ENCODE results near the gene RBM15. TPM values are rescaled to one million over a fixed set of nuclear protein-coding genes. Genes with fewer than 3 reads are reported as not detected.

The RBM15 gene
- total and polyA plus RNA-seq, 2 of the 4 experiments (the other 2 are of a cell fraction), result 6.3 to 31.7 TPM

- H3K18ac ChIP-seq (ENCODE audit: low read depth, low read length), result no peak overlapping the region
- in situ Hi-C loops (cut with MboI; ENCODE audit: low sequenced_read_pairs), result no loop called here
- no TSS peak for BruUV-seq (replicated peaks)
- H4K8ac ChIP-seq (ENCODE audit: low read depth in 2 of 2, low read length in 2 of 2), result no peak overlapping the region
- no peak overlapping the region for H2BK15ac ChIP-seq (ENCODE audit: low read depth, low read length)
- ChIA-PET CTCF (interaction anchor here (0.7 to 1.9 kb wide), 3 partner anchors 8 to 93 kb away, joined by 3 to 5 read pairs (median 3); no protein-coding TSS in a partner anchor), POLR2A (ENCODE audit: unreplicated experiment) (no interaction called here)
- H3K56ac ChIP-seq (ENCODE audit: extremely low read depth, insufficient read depth, low read length), result no peak overlapping the region
- dilution Hi-C loops (cut with HindIII; ENCODE audit: low sequenced_read_pairs, unreplicated experiment), result no loop called here
- intact Hi-C loops (cut with micrococcal nuclease), result no loop called here
- no CpG with 5 or more reads among the region's 1 CpG for WGBS, 2 experiments (ENCODE audit: extremely low coverage in 2 of 2, insufficient read length in 1 of 2)
- no peak overlapping the region for H2BK5ac ChIP-seq (ENCODE audit: low read depth, low read length, poor library complexity, severe bottlenecking)
- no peak overlapping the region for H3K14ac ChIP-seq (replicated peaks; ENCODE audit: low read depth, low read length)
- no peak overlapping the region for H3K4ac ChIP-seq (ENCODE audit: low read depth, low read length)
- H3K4me3 ChIP-seq (ENCODE audit: insufficient read depth, low read depth, low read length), result no peak overlapping the region
- H2AFZ ChIP-seq (replicated peaks; ENCODE audit: low read length, poor library complexity), result no peak overlapping the region
- no peaks in the 10 kb centered on the region for H3K36me3 ChIP-seq (ENCODE audit: control insufficient read depth, insufficient read depth, low read length)
- H3K4me1 ChIP-seq (ENCODE audit: control insufficient read depth, insufficient read depth, low read length), result no peaks in the 10 kb centered on the region
- H4K91ac ChIP-seq (ENCODE audit: insufficient read depth, low read depth, low read length), result no peak overlapping the region
- no peak overlapping the region for H2BK120ac ChIP-seq (ENCODE audit: low read depth, low read length)
- H2AK5ac ChIP-seq (ENCODE audit: low read depth, low read length), result no peak overlapping the region
- no peak overlapping the region for H4K5ac ChIP-seq (ENCODE audit: low read depth, low read length)
- H3K27ac ChIP-seq (ENCODE audit: insufficient read depth, low read length), result no peak overlapping the region
- H3K27me3 ChIP-seq (ENCODE audit: control insufficient read depth, insufficient read depth, low read length), result peaks cover 44% of the 10 kb centered on the region
- H4K20me1 ChIP-seq (ENCODE audit: insufficient read depth, low read length), result no peaks in the 10 kb centered on the region
- H3K4me2 ChIP-seq (ENCODE audit: low read depth, low read length), result no peak overlapping the region
- ATAC-seq (ENCODE audit: low read depth) (no peak), DNase-seq (no peak)
- no peak for TF ChIP-seq NFE2L2 (IDR thresholded peaks at IDR 0.05; ENCODE audit: low read depth, low read length)
- TF ChIP-seq RAD21 (IDR thresholded peaks at IDR 0.05; ENCODE audit: low read length), result no peak
- no peak for TF ChIP-seq CTCF (conservative IDR thresholded peaks at IDR 0.05; ENCODE audit: low read depth, low read length)
- no peak for TF ChIP-seq MXI1 (IDR thresholded peaks at IDR 0.05; ENCODE audit: borderline replicate concordance, low read depth, low read length)
- TF ChIP-seq SMC3 (IDR thresholded peaks at IDR 0.05; ENCODE audit: low read depth, low read length), result no peak
- TF ChIP-seq CEBPB (IDR thresholded peaks at IDR 0.05; ENCODE audit: low read depth, low read length), result no peak
- TF ChIP-seq USF2 (IDR thresholded peaks at IDR 0.05; ENCODE audit: low read depth, low read length), result no peak
- TF ChIP-seq CHD1 (IDR thresholded peaks at IDR 0.05; ENCODE audit: low read depth, low read length), result no peak
- TF ChIP-seq BHLHE40 (IDR thresholded peaks at IDR 0.05; ENCODE audit: low read depth, low read length), result no peak
- no peak for TF ChIP-seq RCOR1 (IDR thresholded peaks at IDR 0.05; ENCODE audit: insufficient replicate concordance, low read length)
- no peak for TF ChIP-seq MAFK (IDR thresholded peaks at IDR 0.05; ENCODE audit: low read depth, low read length)
- no peak for TF ChIP-seq FOS (IDR thresholded peaks at IDR 0.05; ENCODE audit: low read depth, low read length)
- no peak for TF ChIP-seq POLR2A (IDR thresholded peaks at IDR 0.05; ENCODE audit: low read depth, low read length)
- no peak for TF ChIP-seq MAZ (IDR thresholded peaks at IDR 0.05; ENCODE audit: borderline replicate concordance, low read depth, low read length)
- TF ChIP-seq ELK1 (IDR thresholded peaks at IDR 0.05; ENCODE audit: borderline replicate concordance, low read depth, low read length), result no peak
- TF ChIP-seq RFX5 (IDR thresholded peaks at IDR 0.05; ENCODE audit: low read depth, low read length), result no peak
- no peak overlapping the region for H3K9ac ChIP-seq (ENCODE audit: low read depth, low read length)
- H2BK20ac ChIP-seq (ENCODE audit: low read depth, low read length), result no peak overlapping the region
- no peaks in the 10 kb centered on the region for H3K9me1 ChIP-seq (ENCODE audit: insufficient read depth, low read length)
- H3K23ac ChIP-seq (ENCODE audit: low read depth, low read length), result no peak overlapping the region
- H3K9me3 ChIP-seq (ENCODE audit: control insufficient read depth, insufficient read depth, low read length), result no peaks in the 10 kb centered on the region
- H3K79me1 ChIP-seq (ENCODE audit: low read depth in 1 of 2, low read length in 2 of 2), result no peaks in the 10 kb centered on the region
- no peak overlapping the region for H2AK9ac ChIP-seq (replicated peaks; ENCODE audit: low read depth, low read length, poor library complexity)
Measured at GRCh38 chr1:110300412-110301085, 38.6 kb upstream of the RBM15 start.

Measured in IMR-90 (cell line).